VCaP (cell line): ENCODE data around the gene GABRA4.

Source experiments
- H3K27ac ChIP-seq: fragments of 450-650 bp; 2 replicates; pipeline ENCODE4 v1.5.1; 2017
- CTCF ChIP-seq: fragments of 450-650 bp; conservative IDR thresholded peaks from 2 replicates; pipeline ENCODE4 v1.5.1; 2017; ENCODE audit warnings: mild to moderate bottlenecking, moderate library complexity

Gene GABRA4

GRCh38 chr4:46908148-46908547 lies 85.2 kb downstream of the GABRA4 start:
- TF ChIP-seq CTCF: no peak
- H3K27ac ChIP-seq: no peak overlapping the region

- no peak overlapping the region for H3K27ac ChIP-seq
- no peak for TF ChIP-seq CTCF
Observed at GRCh38 chr4:46900082-46900481, 93.3 kb downstream of the GABRA4 start.

GRCh38 chr4:46894826-46895225 lies 98.6 kb downstream of the GABRA4 start:
- no peak overlapping the region for H3K27ac ChIP-seq
- no peak for TF ChIP-seq CTCF

- H3K27ac ChIP-seq: no peak overlapping the region
- no peak for TF ChIP-seq CTCF
Observed at GRCh38 chr4:46890056-46890455, 103.3 kb downstream of the GABRA4 start.

GRCh38 chr4:46889410-46889809 lies 104.0 kb downstream of the GABRA4 start:
- TF ChIP-seq CTCF: no peak
- H3K27ac ChIP-seq: no peak overlapping the region

- no peak overlapping the region for H3K27ac ChIP-seq
- peak; percentile 79 for TF ChIP-seq CTCF
Observed at GRCh38 chr4:46886711-46887110, 106.7 kb downstream of the GABRA4 start.

GRCh38 chr4:46878641-46879040 lies 114.7 kb downstream of the GABRA4 start:
- TF ChIP-seq CTCF: no peak
- no peak overlapping the region for H3K27ac ChIP-seq

GRCh38 chr4:46874811-46875210 lies 118.6 kb downstream of the GABRA4 start:
- H3K27ac ChIP-seq: no peak overlapping the region
- TF ChIP-seq CTCF: no peak
